Measurements from ENCODE around the gene LIMS1. TPM values are rescaled to one million over a fixed set of nuclear protein-coding genes. Genes with fewer than 3 reads are reported as not detected.

LIMS1 gene
- total and polyA plus RNA-seq, 2 donors (not counting 3 experiments of a cell fraction or from before 2014, with no cell fraction given), result 153 to 229 TPM

GRCh38 chr2:108614043-108614545 lies 79.8 kb downstream of the LIMS1 start:
- Histone ChIP-seq H3K9me3 (replicated peaks; ENCODE audit: control insufficient read depth, insufficient read depth, low read length) (no peaks in the 10 kb centered on the region), H2AFZ (ENCODE audit: low read depth, low read length) (no peak overlapping the region), H3K9me1 (replicated peaks; ENCODE audit: control insufficient read depth, extremely low read depth, insufficient read depth, low read length) (no peaks in the 10 kb centered on the region), H3K4me2 (ENCODE audit: insufficient read depth, low read length) (no peak overlapping the region), H3K27me3 (ENCODE audit: control insufficient read depth in 2 of 2, insufficient read depth in 2 of 2, low read length in 2 of 2) (no peaks in the 10 kb centered on the region), H3K9ac (replicated peaks; ENCODE audit: extremely low read depth, insufficient read depth, low read length) (no peak overlapping the region), H3K79me2 (ENCODE audit: control insufficient read depth, insufficient read depth, low read length) (peaks cover 40% of the 10 kb centered on the region), H3K27ac (ENCODE audit: insufficient read depth, low read depth, low read length) (no peak overlapping the region), H4K20me1 (replicated peaks; ENCODE audit: control insufficient read depth, extremely low read depth, insufficient read depth, low read length) (no peaks in the 10 kb centered on the region), H3K4me3 (replicated peaks in 1 of 3; ENCODE audit: insufficient read depth in 1 of 3, low read depth in 1 of 3, low read length in 3 of 3) (no peak overlapping the region), H3K36me3 (ENCODE audit: control insufficient read depth in 2 of 2, extremely low read depth in 1 of 2, insufficient read depth in 2 of 2, low read length in 2 of 2) (no peaks in the 10 kb centered on the region), H3K4me1 (ENCODE audit: control insufficient read depth, extremely low read depth, insufficient read depth, low read length) (peaks cover 42% of the 10 kb centered on the region)
- CTCF ChIA-PET, result interaction anchor here (1.5 to 10.3 kb wide), 2 partner anchors 20 to 23 kb away, joined by 6 to 166 read pairs; no protein-coding TSS in a partner anchor
- POLR2A ChIA-PET, result no interaction called here
- intact Hi-C loops (cut with micrococcal nuclease) (no loop called here), dilution Hi-C loops (cut with MboI; ENCODE audit: extremely low pct_ligation_motif_present, low sequenced_read_pairs) (no loop called here)
- BruUV-seq (replicated peaks), result no TSS peak
- FAIRE-seq (no peak), DNase-seq (ENCODE audit: low read depth, low spot score) (no peak)
- no peak for TF ChIP-seq POLR2AphosphoS5 (IDR thresholded peaks at IDR 0.05; ENCODE audit: insufficient read depth, low read depth, low read length)
- TF ChIP-seq JUN (IDR thresholded peaks at IDR 0.05; ENCODE audit: borderline replicate concordance, insufficient read depth, insufficient read length, low read depth), result no peak
- no peak for TF ChIP-seq CTCF (IDR thresholded peaks at IDR 0.05; ENCODE audit: extremely low read depth in 1 of 2, insufficient read depth in 1 of 2, low read depth in 1 of 2, low read length in 2 of 2)
- no peak for TF ChIP-seq POLR2A (IDR thresholded peaks at IDR 0.05; ENCODE audit: low read depth, low read length)
- TF ChIP-seq MAX (IDR thresholded peaks at IDR 0.05; ENCODE audit: insufficient read depth, insufficient read length), result no peak
- no peak for TF ChIP-seq FOS (IDR thresholded peaks at IDR 0.05; ENCODE audit: borderline replicate concordance, insufficient read depth, low read length)
- TF ChIP-seq EZH2 (IDR thresholded peaks at IDR 0.05; ENCODE audit: borderline replicate concordance, low read depth, low read length, severe bottlenecking), result no peak
- no peak for TF ChIP-seq GATA2 (IDR thresholded peaks at IDR 0.05; ENCODE audit: insufficient read depth, insufficient read length, low read depth, low read length)
- no peak for TF ChIP-seq MYC (IDR thresholded peaks at IDR 0.05; ENCODE audit: low read depth, low read length)

Data from endothelial cell of umbilical vein (primary cell).